Measurements from ENCODE around the gene CPA3.

DNA sequence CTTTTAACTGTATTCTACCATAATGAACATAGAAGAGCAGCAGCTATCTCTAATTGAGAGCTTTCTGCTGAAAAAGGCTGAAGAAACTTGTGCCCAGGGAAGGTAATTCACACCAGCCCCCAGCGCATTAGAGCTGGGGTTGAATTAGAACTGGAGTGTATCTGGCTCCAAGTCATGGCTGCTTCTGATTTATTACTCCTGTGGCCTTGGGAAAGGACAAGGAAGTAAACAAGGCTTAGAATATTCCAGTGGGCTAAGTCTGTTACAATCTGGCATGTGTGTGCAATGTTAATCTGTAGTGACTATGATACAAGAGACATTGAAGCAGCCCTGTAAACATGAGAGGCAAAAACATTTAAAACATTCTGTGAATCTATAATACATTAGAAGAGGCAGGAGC is 18.1 kb downstream of the CPA3 start:
- TF ChIP-seq CTCF (tag by site-specific recombination; IDR thresholded peaks at IDR 0.05) (no peak), SCRT1 (tag by site-specific recombination; IDR thresholded peaks at IDR 0.05; ENCODE audit: borderline replicate concordance) (no peak), ZNF830 (tag by site-specific recombination; IDR thresholded peaks at IDR 0.05; ENCODE audit: low read depth) (no peak), KLF10 (tag by site-specific recombination; IDR thresholded peaks at IDR 0.05) (no peak), YY1 (tag by site-specific recombination; IDR thresholded peaks at IDR 0.05) (no peak), ZNF621 (tag by site-specific recombination; IDR thresholded peaks at IDR 0.05) (no peak), PBX3 (CRISPR knock-in tag; IDR thresholded peaks at IDR 0.05) (no peak), ZNF280D (tag by site-specific recombination; IDR thresholded peaks at IDR 0.05) (no peak), ZBTB1 (tag by site-specific recombination; IDR thresholded peaks at IDR 0.05) (no peak), ZNF791 (tag by site-specific recombination; IDR thresholded peaks at IDR 0.05) (no peak), TRIM28 (IDR thresholded peaks at IDR 0.05; ENCODE audit: borderline replicate concordance, low read length) (no peak), ZNF610 (tag by site-specific recombination; IDR thresholded peaks at IDR 0.05; ENCODE audit: borderline replicate concordance) (no peak), ZNF518A (tag by site-specific recombination; conservative IDR thresholded peaks at IDR 0.05; ENCODE audit: low read depth) (no peak), ZNF133 (tag by site-specific recombination; IDR thresholded peaks at IDR 0.05) (no peak)
